Midbrain (tissue), 1 donor: Measurements from ENCODE around the gene RAB20.
A peak's percentile ranks its signal among the peaks of the same experiment; 100 is the strongest.

Source experiments
- DNase-seq: peaks from one replicate; lab custom pipeline; 2025; lab: John Stamatoyannopoulos, UW

The RAB20 gene

DNA sequence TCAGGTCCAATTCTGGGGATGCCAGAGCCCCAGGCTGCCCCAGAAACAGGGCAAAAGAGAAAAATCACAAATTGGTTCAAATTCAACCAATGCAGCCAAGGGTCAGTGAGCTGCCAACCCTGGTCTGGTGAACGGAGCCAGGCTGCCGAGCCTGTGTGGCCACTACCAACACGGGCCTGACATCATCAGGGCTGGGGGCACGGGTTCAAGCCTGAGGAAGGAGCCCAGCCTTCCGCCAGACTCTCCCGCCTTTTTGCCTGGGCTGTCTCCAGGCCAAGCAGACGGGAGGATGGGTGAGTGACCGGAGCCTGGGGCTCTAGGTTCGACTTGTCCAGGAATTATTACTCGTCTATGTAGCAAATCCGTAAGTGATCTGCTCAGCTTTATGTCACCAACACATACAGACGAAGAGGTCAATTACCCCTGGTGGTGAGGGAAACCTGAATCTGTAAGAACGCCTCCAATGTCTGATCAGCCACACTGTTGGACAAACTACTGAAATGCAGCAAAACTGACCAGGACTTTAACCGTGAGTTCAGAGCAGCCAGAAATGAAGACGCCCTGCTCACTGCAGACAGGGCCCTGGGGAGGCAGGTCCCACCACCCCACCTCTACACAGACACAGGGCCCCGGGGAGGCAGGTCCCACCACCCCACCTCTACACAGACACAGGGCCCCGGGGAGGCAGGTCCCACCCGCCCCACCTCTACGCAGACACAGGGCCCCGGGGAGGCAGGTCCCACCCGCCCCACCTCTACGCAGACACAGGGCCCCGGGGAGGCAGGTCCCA is 31.8 kb downstream of the RAB20 start:
- DNase-seq = peak; percentile 22

GRCh38 chr13:110528911-110529310 is 32.6 kb downstream of the RAB20 start:
- DNase-seq = no peak

DNA sequence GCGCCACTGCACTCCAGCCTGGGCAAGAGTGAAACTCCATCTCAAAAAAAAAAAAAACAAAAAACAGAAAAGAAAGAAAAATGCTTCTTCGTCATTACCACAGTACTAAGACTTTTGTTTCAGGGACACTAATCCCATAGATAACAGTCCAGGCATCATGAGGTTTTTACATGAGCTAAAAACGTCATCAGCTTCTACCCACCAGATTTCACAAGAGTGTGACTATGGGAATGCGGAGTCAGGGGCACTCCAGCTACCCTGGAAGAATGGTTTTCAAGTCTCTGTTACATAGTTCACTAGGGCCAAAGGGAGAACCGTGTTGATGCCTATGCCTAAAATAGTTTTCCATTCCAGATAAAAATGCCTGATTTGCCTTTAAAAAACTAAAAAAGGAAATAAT is 33.2 kb downstream of the RAB20 start:
- DNase-seq = no peak

GRCh38 chr13:110525328-110526319 is 35.9 kb downstream of the RAB20 start:
- no peak for DNase-seq

GRCh38 chr13:110524541-110525257 is 36.8 kb downstream of the RAB20 start:
- DNase-seq = no peak

DNA sequence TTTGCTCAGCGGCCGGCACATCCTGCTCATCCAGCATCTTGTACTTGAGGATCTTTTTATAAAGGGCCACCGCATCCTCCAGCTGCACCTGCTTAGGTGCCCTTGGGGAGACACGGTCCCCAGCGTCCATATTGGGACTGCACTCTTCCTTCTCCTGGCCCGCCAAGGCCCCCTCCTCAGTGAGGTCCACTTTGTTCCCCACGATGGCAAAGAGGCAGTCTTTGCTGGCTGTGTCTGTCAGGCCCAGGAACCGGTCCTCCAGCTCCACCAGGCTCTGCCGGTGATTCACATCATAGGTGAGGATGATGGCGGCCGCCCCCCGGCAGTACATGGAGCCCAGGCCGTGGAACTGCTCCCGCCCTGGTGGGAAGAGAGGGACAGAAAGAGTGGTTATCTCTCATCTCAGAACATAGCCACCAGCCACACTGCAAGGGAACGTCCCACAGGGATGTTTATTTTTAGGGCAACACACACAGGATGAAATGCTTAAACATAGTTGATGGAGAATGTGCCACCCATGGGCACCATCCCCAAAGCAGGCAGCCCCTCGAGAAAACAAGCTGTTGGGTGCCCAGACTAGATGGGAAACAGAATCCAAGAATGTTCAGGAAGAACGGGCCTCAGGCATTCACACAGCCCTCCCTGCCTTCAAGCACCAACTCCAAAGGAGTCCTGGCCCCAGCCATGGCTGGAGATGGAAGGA is 37.5 kb downstream of the RAB20 start:
- no peak for DNase-seq

- DNase-seq = no peak
Measured at GRCh38 chr13:110523180-110523579, 38.3 kb downstream of the RAB20 start.

DNA sequence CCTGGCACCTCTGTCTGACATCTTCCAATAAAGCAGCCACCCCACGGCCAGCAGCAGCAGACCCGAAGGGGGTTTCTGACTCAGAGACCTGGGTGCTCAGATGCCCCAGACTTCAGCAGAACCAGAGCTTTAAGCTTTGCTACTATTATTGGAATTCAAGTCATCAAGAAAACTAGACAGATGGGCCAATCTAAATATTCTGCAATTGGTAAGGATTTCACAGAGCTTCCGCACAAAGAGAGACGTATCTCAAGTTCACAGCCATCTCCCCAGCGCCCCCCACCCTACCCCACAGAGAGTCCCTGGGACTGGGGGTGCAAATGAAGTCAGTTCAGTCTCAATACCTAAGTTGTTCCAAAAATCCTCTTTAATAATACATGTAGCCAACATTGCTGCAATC is 38.8 kb downstream of the RAB20 start:
- DNase-seq = no peak

DNA sequence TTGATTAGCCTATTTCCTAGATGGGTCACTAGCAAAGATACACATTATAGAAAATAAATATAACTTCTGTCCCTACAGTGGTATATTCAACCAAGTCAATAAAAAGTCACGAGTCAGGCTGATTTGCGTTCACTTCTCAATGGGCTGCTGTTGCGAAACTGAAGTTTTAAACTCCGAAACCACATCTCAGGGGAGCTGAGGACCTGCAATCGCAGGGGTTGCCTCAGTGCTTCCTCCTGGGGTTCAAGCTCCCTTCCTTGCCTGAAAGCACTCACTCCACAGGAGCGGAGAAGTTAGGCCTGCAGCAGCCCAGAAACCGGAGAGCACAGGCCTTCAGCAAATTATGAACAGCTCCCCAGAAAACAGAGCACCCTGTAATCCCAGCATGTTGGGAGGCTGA is 39.6 kb downstream of the RAB20 start:
- no peak for DNase-seq

GRCh38 chr13:110521296-110521680 is 40.2 kb downstream of the RAB20 start:
- DNase-seq = no peak

DNA sequence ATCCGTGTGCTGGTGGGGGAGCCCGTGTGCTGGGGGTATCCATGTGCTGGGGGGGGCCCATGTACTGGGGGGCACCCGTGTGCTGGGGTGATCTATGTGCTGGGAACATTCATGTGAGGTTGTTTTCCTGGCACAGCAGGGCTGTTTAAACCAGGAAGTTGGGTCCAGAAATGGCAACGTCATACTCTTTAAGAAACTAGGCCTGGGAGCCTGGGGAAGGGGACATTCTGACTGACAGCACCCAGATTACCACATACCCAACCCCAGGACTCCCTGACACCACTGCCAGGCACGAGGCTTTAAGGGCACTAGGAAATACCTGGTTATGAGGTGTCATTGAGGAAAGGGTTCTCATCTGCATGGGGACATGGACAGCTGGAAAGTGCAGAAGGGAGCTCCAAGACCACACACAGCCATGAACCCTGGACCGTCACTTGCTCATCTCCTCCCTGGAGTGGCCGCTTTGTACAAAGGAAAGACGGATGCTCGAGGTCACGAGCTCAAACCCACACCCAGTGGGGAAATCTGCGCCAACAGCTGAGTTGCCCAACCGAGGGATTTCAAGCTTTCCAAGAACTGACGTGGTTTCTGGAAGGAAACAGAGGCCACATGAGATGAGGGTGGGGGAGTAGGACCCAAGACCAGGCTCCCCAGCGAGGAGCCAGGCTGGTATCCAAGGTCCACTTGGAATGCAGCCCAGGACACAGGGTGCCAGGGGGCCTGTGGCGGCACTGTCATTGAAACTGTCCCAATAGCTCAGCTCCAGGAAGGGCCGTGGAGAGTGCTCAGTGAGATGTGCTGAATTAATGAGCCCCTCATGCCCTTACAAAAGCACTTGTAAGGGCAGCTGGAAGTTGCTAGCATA is 40.9 kb downstream of the RAB20 start:
- peak; percentile 83 for DNase-seq

GRCh38 chr13:110519506-110519905 is 42.0 kb downstream of the RAB20 start:
- no peak for DNase-seq

DNA sequence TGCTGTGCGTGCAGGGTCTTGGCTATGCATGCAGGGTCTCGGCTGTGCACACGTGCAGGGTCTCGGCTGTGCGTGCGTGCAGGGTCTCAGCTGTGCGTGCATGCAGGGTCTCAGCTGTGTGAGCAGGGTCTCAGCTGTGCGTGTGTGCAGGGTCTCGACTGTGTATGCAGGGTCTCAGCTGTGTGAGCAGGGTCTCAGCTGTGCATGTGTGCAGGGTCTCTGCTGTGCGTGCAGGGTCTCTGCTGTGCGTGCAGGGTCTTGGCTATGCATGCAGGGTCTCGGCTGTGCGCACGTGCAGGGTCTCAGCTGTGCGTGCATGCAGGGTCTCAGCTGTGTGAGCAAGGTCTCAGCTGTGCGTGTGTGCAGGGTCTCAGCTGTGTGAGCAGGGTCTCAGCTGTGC is 42.5 kb downstream of the RAB20 start:
- DNase-seq = no peak

DNA sequence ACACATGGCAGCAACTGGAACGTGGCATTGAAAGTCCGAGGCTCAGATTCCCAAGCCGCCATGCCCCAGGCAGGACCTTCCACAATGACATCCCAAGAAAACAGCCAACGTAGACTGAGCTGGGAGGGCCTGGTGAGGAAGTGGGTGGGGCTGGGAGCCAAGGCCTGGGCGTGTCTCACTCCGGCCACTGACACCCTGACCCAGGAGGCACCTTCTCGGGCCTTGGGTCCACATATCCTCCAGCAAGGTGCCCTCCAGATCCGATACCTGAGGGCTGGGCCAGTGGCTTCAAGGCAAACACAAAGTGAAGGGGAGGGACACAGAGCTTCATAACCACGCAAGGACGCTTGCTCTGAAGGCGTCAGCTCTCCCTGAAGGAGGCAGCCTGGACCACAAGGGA is 43.0 kb downstream of the RAB20 start:
- no peak for DNase-seq

GRCh38 chr13:110518226-110518525 is 43.3 kb downstream of the RAB20 start:
- DNase-seq = no peak

DNA sequence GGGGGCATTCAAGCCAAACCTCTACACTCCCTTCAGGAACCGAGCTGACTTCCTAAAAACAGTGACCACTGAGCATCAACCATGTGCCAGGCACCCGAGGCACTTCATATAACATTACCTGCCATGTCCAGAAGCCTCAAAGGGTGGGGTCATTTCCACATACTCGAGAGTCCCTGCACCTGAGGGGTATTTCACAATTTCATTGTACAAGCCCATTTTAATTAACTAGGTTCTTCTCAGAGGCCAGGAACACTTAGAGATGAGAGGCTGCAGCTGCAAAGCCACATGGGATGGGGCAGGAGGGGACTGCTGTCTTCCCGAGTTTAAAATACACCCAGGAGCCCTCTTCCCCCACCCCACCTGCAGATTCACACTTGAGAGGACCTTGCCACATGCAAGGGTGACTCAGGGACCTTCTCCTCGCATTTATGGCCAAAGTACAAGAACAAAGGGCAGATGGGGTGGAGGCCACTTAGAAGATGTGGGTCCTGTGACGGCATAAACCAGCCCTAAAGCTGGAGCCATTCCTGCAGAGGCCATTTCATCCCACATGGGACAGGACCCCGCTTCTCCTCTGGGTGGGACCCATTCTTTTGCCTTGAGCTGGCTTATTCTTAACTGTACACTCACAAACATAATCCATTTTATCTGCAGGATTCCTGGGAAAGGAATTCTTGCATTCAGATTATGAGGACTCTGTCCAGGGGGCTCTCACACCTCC is 43.9 kb downstream of the RAB20 start:
- DNase-seq = no peak

DNA sequence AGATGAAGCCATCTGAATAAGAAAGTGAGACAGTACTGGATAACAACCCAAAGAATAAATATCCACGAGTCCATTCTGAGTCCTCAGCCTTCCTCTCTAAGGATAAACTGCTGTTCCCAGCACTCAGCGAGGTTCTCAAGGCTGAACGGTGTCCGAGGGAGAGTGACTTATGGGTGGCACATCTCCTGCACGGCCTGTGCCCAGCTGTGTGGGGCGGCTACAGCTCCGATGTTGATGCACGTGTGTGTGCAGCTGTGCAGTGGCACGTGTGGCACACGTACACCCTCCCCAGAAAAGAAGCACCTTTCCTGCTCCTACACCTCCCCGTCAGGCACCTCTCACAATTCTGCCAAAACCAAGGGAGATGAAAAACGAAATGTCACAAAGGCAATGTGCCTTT is 45.0 kb downstream of the RAB20 start:
- no peak for DNase-seq

DNA sequence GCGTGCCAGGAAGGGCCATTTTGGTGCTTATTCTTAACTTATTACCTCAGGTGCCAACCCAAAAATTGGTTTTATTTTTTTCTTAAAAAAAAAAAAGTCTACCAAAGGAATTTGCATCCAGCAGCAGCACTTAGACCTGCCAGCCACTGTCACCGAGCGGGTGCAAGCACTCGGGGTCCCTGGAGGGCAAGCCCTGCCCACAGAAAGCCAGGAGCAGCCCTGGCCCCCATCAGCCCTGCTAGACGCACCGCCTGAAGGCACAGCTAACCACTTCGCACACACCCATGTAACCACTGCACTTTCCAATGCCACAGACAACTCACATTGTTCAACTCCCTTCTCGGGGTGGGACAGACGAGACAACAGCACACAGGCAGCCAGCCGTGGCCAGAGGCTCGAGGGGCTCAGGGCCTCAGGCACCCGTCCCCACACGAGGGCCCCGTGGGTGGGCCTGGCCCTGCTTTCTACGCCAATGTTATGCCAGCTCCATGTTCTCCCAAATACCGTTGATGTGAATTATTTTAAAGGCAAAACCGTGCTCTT is 49.3 kb downstream of the RAB20 start:
- no peak for DNase-seq

DNA sequence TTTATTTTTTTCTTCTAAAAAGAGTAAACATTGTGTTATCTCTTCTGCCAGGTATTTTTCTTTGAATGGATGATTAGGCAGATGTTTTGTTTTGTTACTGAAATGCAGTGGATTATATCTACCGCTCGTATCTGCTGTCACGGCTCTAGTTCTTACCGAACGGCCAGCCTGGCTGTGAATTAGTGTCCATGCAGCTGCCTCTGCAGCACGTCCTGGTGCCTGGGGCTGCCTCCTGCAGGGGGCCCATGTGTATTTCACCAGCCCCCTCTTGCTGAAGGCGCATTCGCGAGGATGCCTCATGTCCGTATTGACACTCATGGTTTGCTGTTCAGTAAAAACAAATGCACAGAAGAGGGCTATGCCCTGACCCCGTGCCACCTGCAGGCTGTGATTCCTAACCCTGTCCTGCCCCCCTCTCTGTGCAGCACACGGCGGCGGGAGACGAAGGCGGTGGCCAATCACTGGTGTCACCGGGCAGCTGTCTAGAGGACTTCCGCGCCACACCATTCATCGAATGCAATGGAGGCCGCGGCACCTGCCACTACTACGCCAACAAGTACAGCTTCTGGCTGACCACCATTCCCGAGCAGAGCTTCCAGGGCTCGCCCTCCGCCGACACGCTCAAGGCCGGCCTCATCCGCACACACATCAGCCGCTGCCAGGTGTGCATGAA is 49.9 kb downstream of the RAB20 start:
- DNase-seq = no peak
